Measurements from ENCODE around the gene ZNF681. TPM values are rescaled to one million over a fixed set of nuclear protein-coding genes. Genes with fewer than 3 reads are reported as not detected.

ZNF681 gene
- 0.30 and 0.35 TPM in 2 replicates for total RNA-seq (ENCODE audit: low replicate concordance)

GRCh38 chr19:23758187-23759074 lies at the start of gene ZNF681:
ZNF681 (minus strand) TSS chr19:23758891; CDS start chr19:23758749, 142 bp downstream.

Other genes starting within 250 kb of the ZNF681 start
- gene ZNF675, start 71.7 kb downstream of the ZNF681 start, total RNA-seq (ENCODE audit: low replicate concordance) = 5.5 and 6.2 TPM in 2 replicates
- 0.12 and 1.4 TPM in 2 replicates for gene ZNF726, start 156.0 kb upstream of the ZNF681 start, total RNA-seq (ENCODE audit: low replicate concordance)